GM04504 (cell line): Measurements from ENCODE around the gene ZNF608.

Source experiments
- DNase-seq: peaks from one replicate; pipeline ENCODE4 v3.0.0-alpha.2; 2012; ENCODE audit warnings: low read depth

Gene ZNF608

GRCh38 chr5:124719113-124719967 lies 27.1 kb downstream of the ZNF608 start:
- DNase-seq, result no peak

- no peak for DNase-seq
Observed at GRCh38 chr5:124718380-124718789, 28.1 kb downstream of the ZNF608 start.

- DNase-seq, result no peak
Observed at GRCh38 chr5:124716169-124716568, 30.3 kb downstream of the ZNF608 start.

- DNase-seq, result no peak
Observed at GRCh38 chr5:124714910-124715309, 31.5 kb downstream of the ZNF608 start.

- no peak for DNase-seq
Observed at GRCh38 chr5:124713595-124713994, 32.8 kb downstream of the ZNF608 start.

- no peak for DNase-seq
Observed at GRCh38 chr5:124712731-124713305, 33.6 kb downstream of the ZNF608 start.

GRCh38 chr5:124708086-124708485 lies 38.4 kb downstream of the ZNF608 start:
- no peak for DNase-seq

GRCh38 chr5:124707520-124707919 lies 38.9 kb downstream of the ZNF608 start:
- no peak for DNase-seq

GRCh38 chr5:124706729-124707361 lies 39.6 kb downstream of the ZNF608 start:
- DNase-seq, result peak; percentile 49

- DNase-seq, result no peak
Observed at GRCh38 chr5:124706051-124706450, 40.4 kb downstream of the ZNF608 start.

- no peak for DNase-seq
Observed at GRCh38 chr5:124705577-124705976, 40.9 kb downstream of the ZNF608 start.

- no peak for DNase-seq
Observed at GRCh38 chr5:124704594-124705284, 41.7 kb downstream of the ZNF608 start.

- no peak for DNase-seq
Observed at GRCh38 chr5:124703995-124704394, 42.4 kb downstream of the ZNF608 start.

- no peak for DNase-seq
Observed at GRCh38 chr5:124702525-124702924, 43.9 kb downstream of the ZNF608 start.

- no peak for DNase-seq
Observed at GRCh38 chr5:124701873-124702425, 44.5 kb downstream of the ZNF608 start.

- DNase-seq, result no peak
Observed at GRCh38 chr5:124701016-124701415, 45.4 kb downstream of the ZNF608 start.

- DNase-seq, result no peak
Observed at GRCh38 chr5:124700333-124700732, 46.1 kb downstream of the ZNF608 start.

GRCh38 chr5:124698770-124699169 lies 47.7 kb downstream of the ZNF608 start:
- peak; percentile 58 for DNase-seq

- DNase-seq, result no peak
Observed at GRCh38 chr5:124697933-124698591, 48.4 kb downstream of the ZNF608 start.

GRCh38 chr5:124697501-124697900 lies 48.9 kb downstream of the ZNF608 start:
- no peak for DNase-seq

- no peak for DNase-seq
Observed at GRCh38 chr5:124696898-124697297, 49.5 kb downstream of the ZNF608 start.
